Keratinocyte (primary cell): ENCODE data around the gene URB2. TPM values are rescaled to one million over a fixed set of nuclear protein-coding genes. Genes with fewer than 3 reads are reported as not detected.

Experiments used
- DNase-seq: peaks from one replicate; pipeline ENCODE4 v3.0.0-alpha.2; 2011; ENCODE audit warnings: low read depth, missing footprints, low spot score
- FAIRE-seq: peaks from 2 replicates; lab custom pipeline; 2011; peaks lifted over from hg19 to GRCh38; lab: Jason Lieb, UNC
- H2AFZ ChIP-seq: 2 replicates; pipeline ENCODE4 v1.6.0; 2012; ENCODE audit warnings: low read length, control low read depth, inconsistent platforms; ENCODE audit not compliant: control insufficient read depth
- H3K27ac ChIP-seq: 2 replicates; pipeline ENCODE4 v1.5.1; 2011; ENCODE audit warnings: low read length; ENCODE audit not compliant: control insufficient read depth, insufficient read depth
- H3K27me3 ChIP-seq: 3 replicates; pipeline ENCODE4 v1.6.0; 2011; ENCODE audit warnings: low read length; ENCODE audit not compliant: control insufficient read depth, insufficient read depth; ENCODE audit errors: extremely low read depth
- H3K36me3 ChIP-seq, 2 experiments: 2 replicates in 1 of 2; 3 replicates in 1 of 2; pipeline ENCODE4 v1.5.1; 2011; ENCODE audit warnings: low read length in 2 of 2, mild to moderate bottlenecking in 1 of 2; ENCODE audit not compliant: control insufficient read depth in 2 of 2, insufficient read depth in 2 of 2; ENCODE audit errors: extremely low read depth in 1 of 2
- H3K4me1 ChIP-seq: 3 replicates; pipeline ENCODE4 v1.5.1; 2011; ENCODE audit warnings: low read length; ENCODE audit not compliant: control insufficient read depth, insufficient read depth; ENCODE audit errors: extremely low read depth
- H3K4me2 ChIP-seq: 3 replicates; pipeline ENCODE4 v1.6.0; 2011; ENCODE audit warnings: low read depth, low read length; ENCODE audit not compliant: control insufficient read depth, insufficient read depth; ENCODE audit errors: extremely low read depth
- H3K4me3 ChIP-seq, 3 experiments: fragments of 200-600 bp in 1 of 3; sonication (generic) in 1 of 3; 2 replicates in 2 of 3; 3 replicates in 1 of 3; pipeline ENCODE4 v1.5.1; 2011 to 2016; ENCODE audit warnings: low read length in 3 of 3, mild to moderate bottlenecking in 3 of 3, control low read depth in 2 of 3, inconsistent platforms in 1 of 3, low read depth in 1 of 3, mixed read lengths in 1 of 3, mixed run types in 1 of 3, moderate library complexity in 1 of 3; ENCODE audit not compliant: control insufficient read depth in 2 of 3, insufficient read depth in 2 of 3; ENCODE audit errors: extremely low read depth in 1 of 3
- H3K79me2 ChIP-seq: 2 replicates; pipeline ENCODE4 v1.6.0; 2012; ENCODE audit warnings: low read length; ENCODE audit not compliant: control insufficient read depth, insufficient read depth
- H3K9ac ChIP-seq: 3 replicates; pipeline ENCODE4 v1.6.0; 2011; ENCODE audit warnings: low read length; ENCODE audit not compliant: control insufficient read depth, insufficient read depth; ENCODE audit errors: extremely low read depth
- H3K9me1 ChIP-seq: 3 replicates; pipeline ENCODE4 v1.6.0; 2011; ENCODE audit warnings: low read length; ENCODE audit not compliant: control insufficient read depth, insufficient read depth; ENCODE audit errors: extremely low read depth
- H3K9me3 ChIP-seq: 2 replicates; pipeline ENCODE4 v1.5.1; 2012; ENCODE audit warnings: low read depth, low read length; ENCODE audit not compliant: control insufficient read depth
- H4K20me1 ChIP-seq: 3 replicates; pipeline ENCODE4 v1.6.0; 2011; ENCODE audit warnings: low read length; ENCODE audit not compliant: control insufficient read depth, insufficient read depth; ENCODE audit errors: extremely low read depth
- CTCF ChIP-seq, 3 experiments: IDR thresholded peaks in 1 of 3; conservative IDR thresholded peaks in 1 of 3; optimal IDR thresholded peaks in 1 of 3; 2 replicates in 2 of 3; 3 replicates in 1 of 3; pipeline versions ENCODE3 to v1.5.1; 2011; ENCODE audit warnings: low read length in 3 of 3, mild to moderate bottlenecking in 3 of 3, moderate library complexity in 2 of 3, control low read depth in 1 of 3, inconsistent platforms in 1 of 3; ENCODE audit not compliant: insufficient read depth in 2 of 3; ENCODE audit errors: extremely low read depth in 1 of 3
- EZH2 ChIP-seq: IDR thresholded peaks from one replicate; pipeline ENCODE4 v1.6.1; 2012; ENCODE audit warnings: inconsistent platforms, mild to moderate bottlenecking, low read length, moderate library complexity
- dilution Hi-C: fragments of 300-500 bp; cut with MboI; formaldehyde crosslinking; loops from one replicate; pipeline ENCODE4 v1.7.0; 2020; ENCODE audit warnings: low sequenced_read_pairs; ENCODE audit not compliant: extremely low pct_ligation_motif_present
- polyA plus RNA-seq, 5 experiments: library from polyadenylated mRNA; depleted of rRNA in 3 of 5; stranded (reverse) in 3 of 5; stranded (forward) in 1 of 5; unstranded in 1 of 5; fragments of >200 nt; gene quantifications; 1 replicate in 1 of 5; 2 replicates in 3 of 5; 3 replicates in 1 of 5; pipeline versions ENCODE4 v1.2.1 to v1.2.3, GENCODE V29; 2011 to 2012; ENCODE audit warnings: missing spikeins in 2 of 5, low read depth in 1 of 5, low replicate concordance in 1 of 5

The URB2 gene
- polyA plus RNA-seq, 1 donor (not counting 4 experiments of a cell fraction or from before 2014, with no cell fraction given): 8.5 TPM

GRCh38 chr1:229614701-229615100, 11.3 kb upstream of the URB2 start:
- peaks cover 52% of the 10 kb centered on the region for H3K79me2 ChIP-seq
- dilution Hi-C loops: no loop called here
- H3K4me1 ChIP-seq: no peaks in the 10 kb centered on the region
- H3K9me3 ChIP-seq: no peaks in the 10 kb centered on the region
- peaks cover 6% of the 10 kb centered on the region for H4K20me1 ChIP-seq
- no peak overlapping the region for H3K4me3 ChIP-seq
- H3K36me3 ChIP-seq: peaks cover 10 to 28% of the 10 kb centered on the region in 2 experiments
- H3K4me2 ChIP-seq: no peak overlapping the region
- no peak overlapping the region for H2AFZ ChIP-seq
- TF ChIP-seq CTCF (optimal IDR thresholded peaks at IDR 0.05 in 1 of 3, IDR thresholded peaks at IDR 0.05 in 1 of 3, conservative IDR thresholded peaks at IDR 0.05 in 1 of 3; ENCODE audit: extremely low read depth in 1 of 3, insufficient read depth in 2 of 3, low read length in 3 of 3) (no peak), EZH2 (no peak)
- DNase-seq (no peak), FAIRE-seq (no peak)
- no peak overlapping the region for H3K27ac ChIP-seq
- H3K9ac ChIP-seq: no peak overlapping the region
- H3K9me1 ChIP-seq: no peaks in the 10 kb centered on the region
- H3K27me3 ChIP-seq: no peaks in the 10 kb centered on the region

DNA sequence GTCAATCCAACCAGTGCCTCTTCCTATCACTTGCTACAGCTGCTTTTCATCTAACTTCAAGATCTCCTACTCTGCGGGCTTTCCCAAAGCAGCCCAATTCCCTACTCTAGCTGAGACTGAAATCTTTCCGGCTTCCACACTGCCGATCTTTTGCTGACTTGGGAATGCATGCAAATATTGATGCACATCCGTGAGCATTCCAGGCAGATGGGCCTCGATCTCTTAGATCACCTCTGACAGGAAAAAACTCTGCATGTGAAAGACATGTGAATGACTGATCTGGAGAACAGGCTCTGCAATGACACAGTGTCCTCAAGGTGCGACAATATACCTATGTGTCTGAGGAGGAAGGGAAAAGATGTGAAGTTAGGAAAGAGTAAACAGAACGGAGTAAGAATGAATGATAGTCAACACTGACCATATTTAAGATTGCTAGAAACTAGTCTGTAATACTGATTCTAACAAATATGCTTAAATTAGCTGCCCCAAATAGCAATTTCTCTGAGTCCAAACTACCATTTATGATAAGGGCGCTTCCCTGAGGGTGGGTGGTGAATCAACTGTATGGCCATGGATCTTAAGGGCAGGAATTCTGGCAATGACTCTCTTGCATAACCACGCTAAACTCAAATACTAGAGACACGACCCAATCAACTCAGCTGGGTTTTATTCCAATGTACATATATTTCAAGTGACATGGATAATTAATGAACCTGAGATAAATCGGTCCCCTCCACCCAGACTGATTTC, 8.5 kb upstream of the URB2 start:
- H3K79me2 ChIP-seq: peaks cover 79% of the 10 kb centered on the region
- no peak for TF ChIP-seq EZH2
- no peak for TF ChIP-seq CTCF (optimal IDR thresholded peaks at IDR 0.05 in 1 of 3, IDR thresholded peaks at IDR 0.05 in 1 of 3, conservative IDR thresholded peaks at IDR 0.05 in 1 of 3; ENCODE audit: extremely low read depth in 1 of 3, insufficient read depth in 2 of 3, low read length in 3 of 3)
- peaks cover 7% of the 10 kb centered on the region for H3K4me1 ChIP-seq
- H3K27ac ChIP-seq: no peak overlapping the region
- H3K9me1 ChIP-seq: no peaks in the 10 kb centered on the region
- no peaks in the 10 kb centered on the region for H3K9me3 ChIP-seq
- peaks cover 2 to 11% of the 10 kb centered on the region in 2 experiments for H3K36me3 ChIP-seq
- dilution Hi-C loops: no loop called here
- H4K20me1 ChIP-seq: peaks cover 10% of the 10 kb centered on the region
- no peak overlapping the region for H3K9ac ChIP-seq
- no peak overlapping the region for H2AFZ ChIP-seq
- H3K4me2 ChIP-seq: no peak overlapping the region
- FAIRE-seq: no peak
- no peaks in the 10 kb centered on the region for H3K27me3 ChIP-seq
- no peak overlapping the region for H3K4me3 ChIP-seq
- DNase-seq: no peak
